ENCODE measurements around the gene LRRC14B. TPM values are rescaled to one million over a fixed set of nuclear protein-coding genes. Genes with fewer than 3 reads are reported as not detected.

Gene LRRC14B
- total RNA-seq, 1 donor from 2014 or later = not detected

DNA sequence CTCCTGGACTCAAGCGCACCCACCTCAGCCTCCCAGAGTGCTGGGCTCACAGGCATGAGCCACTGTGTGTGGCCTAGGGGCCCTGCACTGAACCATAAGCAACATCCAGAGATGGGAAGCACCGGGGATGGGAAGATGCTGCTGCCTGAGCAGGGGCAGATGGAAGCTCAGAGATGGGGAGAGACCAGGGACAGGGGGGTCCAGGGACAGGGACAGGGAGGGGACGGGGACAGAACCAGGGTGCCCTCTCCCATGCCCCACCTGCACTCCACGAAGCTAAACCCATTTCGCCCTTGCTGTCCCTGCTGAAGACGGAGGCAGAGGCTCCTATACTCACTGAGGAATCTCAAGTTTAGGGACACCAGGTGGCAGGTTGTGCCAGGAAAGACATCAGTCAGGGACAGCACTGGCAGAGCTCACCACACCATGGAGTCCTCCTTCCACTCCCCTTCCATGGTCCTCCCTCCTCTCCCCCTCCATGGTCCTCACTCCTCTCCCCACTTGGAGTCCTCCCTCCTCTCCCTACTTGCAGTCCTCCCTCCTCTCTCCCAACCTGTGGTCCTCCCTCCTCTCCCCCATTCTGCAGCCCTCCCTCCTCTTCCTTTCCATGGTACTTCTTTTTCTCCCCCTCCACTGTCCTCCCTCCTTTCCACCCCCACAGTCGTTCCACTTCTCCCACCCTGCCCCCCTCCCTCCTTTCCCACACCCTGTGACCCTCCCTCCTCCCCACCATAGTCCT, 45.5 kb upstream of the LRRC14B start:
- TF ChIP-seq EZH2 (IDR thresholded peaks at IDR 0.05; ENCODE audit: insufficient read depth, low read length) = no peak
- TF ChIP-seq, protein P1, sequence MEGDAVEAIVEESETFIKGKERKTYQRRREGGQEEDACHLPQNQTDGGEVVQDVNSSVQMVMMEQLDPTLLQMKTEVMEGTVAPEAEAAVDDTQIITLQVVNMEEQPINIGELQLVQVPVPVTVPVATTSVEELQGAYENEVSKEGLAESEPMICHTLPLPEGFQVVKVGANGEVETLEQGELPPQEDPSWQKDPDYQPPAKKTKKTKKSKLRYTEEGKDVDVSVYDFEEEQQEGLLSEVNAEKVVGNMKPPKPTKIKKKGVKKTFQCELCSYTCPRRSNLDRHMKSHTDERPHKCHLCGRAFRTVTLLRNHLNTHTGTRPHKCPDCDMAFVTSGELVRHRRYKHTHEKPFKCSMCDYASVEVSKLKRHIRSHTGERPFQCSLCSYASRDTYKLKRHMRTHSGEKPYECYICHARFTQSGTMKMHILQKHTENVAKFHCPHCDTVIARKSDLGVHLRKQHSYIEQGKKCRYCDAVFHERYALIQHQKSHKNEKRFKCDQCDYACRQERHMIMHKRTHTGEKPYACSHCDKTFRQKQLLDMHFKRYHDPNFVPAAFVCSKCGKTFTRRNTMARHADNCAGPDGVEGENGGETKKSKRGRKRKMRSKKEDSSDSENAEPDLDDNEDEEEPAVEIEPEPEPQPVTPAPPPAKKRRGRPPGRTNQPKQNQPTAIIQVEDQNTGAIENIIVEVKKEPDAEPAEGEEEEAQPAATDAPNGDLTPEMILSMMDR (IDR thresholded peaks at IDR 0.05; ENCODE audit: insufficient read depth, low read depth, low read length) = no peak
- peaks cover 11% of the 10 kb centered on the region for H3K9me3 ChIP-seq (ENCODE audit: insufficient read depth, low read depth, low read length)
- H3K27me3 ChIP-seq (ENCODE audit: insufficient read depth, low read length) = no peaks in the 10 kb centered on the region
- H3K36me3 ChIP-seq (ENCODE audit: insufficient read depth, low read length) = peaks cover 6% of the 10 kb centered on the region
- Mint-ChIP-seq H3K4me3 (ENCODE audit: unreplicated experiment) (no peak overlapping the region), H3K27me3 (ENCODE audit: low read depth, unreplicated experiment) (peaks cover 10% of the 10 kb centered on the region), H3K9me3 (ENCODE audit: unreplicated experiment) (peaks cover 22% of the 10 kb centered on the region), H3K4me1 (ENCODE audit: low read depth, unreplicated experiment) (no peaks in the 10 kb centered on the region), H3K36me3 (ENCODE audit: low read depth, unreplicated experiment) (peaks cover 23% of the 10 kb centered on the region), H3K27ac (ENCODE audit: unreplicated experiment) (no peak overlapping the region)
- H3K4me3 ChIP-seq (ENCODE audit: insufficient read depth, low read depth, low read length) = no peak overlapping the region
- H2AFZ ChIP-seq (ENCODE audit: low read depth, low read length) = no peak overlapping the region
- no peaks in the 10 kb centered on the region for H3K4me1 ChIP-seq (ENCODE audit: insufficient read depth, low read length)
- H4K20me1 ChIP-seq (ENCODE audit: insufficient read depth, low read length) = no peaks in the 10 kb centered on the region
- DNase-seq (ENCODE audit: low read depth) = no peak
- H3K27ac ChIP-seq (ENCODE audit: low read depth, low read length) = no peak overlapping the region
- no peak overlapping the region for H3K4me2 ChIP-seq (ENCODE audit: low read length)
- H3K79me2 ChIP-seq (ENCODE audit: insufficient read depth, low read length) = no peaks in the 10 kb centered on the region
- no peak overlapping the region for H3K9ac ChIP-seq (ENCODE audit: low read length)
- FAIRE-seq = no peak

DNA sequence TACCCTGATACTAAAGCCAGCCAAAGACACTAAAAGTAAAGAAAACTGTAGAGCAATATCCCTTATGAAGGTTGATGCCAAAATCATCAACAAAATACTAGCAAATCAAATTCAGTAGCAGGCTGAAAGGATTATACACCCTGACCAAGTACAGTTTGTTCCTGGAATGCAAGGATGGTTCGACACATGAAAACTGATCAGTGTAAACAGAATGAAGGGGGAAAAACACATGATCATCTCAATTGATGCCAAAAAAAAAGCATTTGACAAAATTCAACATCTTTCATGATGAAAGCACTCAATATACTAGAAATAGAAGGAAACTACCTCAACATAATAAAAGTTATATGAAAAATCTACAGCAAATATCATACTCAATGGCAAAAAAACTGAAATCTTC, 43.5 kb upstream of the LRRC14B start:
- peaks cover 10% of the 10 kb centered on the region for H3K27me3 Mint-ChIP-seq (ENCODE audit: low read depth, unreplicated experiment)
- no peak overlapping the region for H3K27ac Mint-ChIP-seq (ENCODE audit: unreplicated experiment)
- H3K9me3 ChIP-seq (ENCODE audit: insufficient read depth, low read depth, low read length) = peaks cover 11% of the 10 kb centered on the region
- H3K36me3 ChIP-seq (ENCODE audit: insufficient read depth, low read length) = no peaks in the 10 kb centered on the region
- H3K79me2 ChIP-seq (ENCODE audit: insufficient read depth, low read length) = no peaks in the 10 kb centered on the region
- H3K4me3 Mint-ChIP-seq (ENCODE audit: unreplicated experiment) = no peak overlapping the region
- no peak overlapping the region for H3K27ac ChIP-seq (ENCODE audit: low read depth, low read length)
- DNase-seq (ENCODE audit: low read depth) (no peak), FAIRE-seq (no peak)
- TF ChIP-seq, protein P1 (IDR thresholded peaks at IDR 0.05; ENCODE audit: insufficient read depth, low read depth, low read length) = no peak
- no peak for TF ChIP-seq EZH2 (IDR thresholded peaks at IDR 0.05; ENCODE audit: insufficient read depth, low read length)
- H4K20me1 ChIP-seq (ENCODE audit: insufficient read depth, low read length) = no peaks in the 10 kb centered on the region
- H3K4me2 ChIP-seq (ENCODE audit: low read length) = no peak overlapping the region
- H3K4me1 ChIP-seq (ENCODE audit: insufficient read depth, low read length) = peaks cover 2% of the 10 kb centered on the region
- H3K4me1 Mint-ChIP-seq (ENCODE audit: low read depth, unreplicated experiment) = peaks cover under 1% of the 10 kb centered on the region
- peaks cover 23% of the 10 kb centered on the region for H3K36me3 Mint-ChIP-seq (ENCODE audit: low read depth, unreplicated experiment)
- peaks cover 22% of the 10 kb centered on the region for H3K9me3 Mint-ChIP-seq (ENCODE audit: unreplicated experiment)
- no peak overlapping the region for H2AFZ ChIP-seq (ENCODE audit: low read depth, low read length)
- H3K27me3 ChIP-seq (ENCODE audit: insufficient read depth, low read length) = no peaks in the 10 kb centered on the region
- H3K9ac ChIP-seq (ENCODE audit: low read length) = no peak overlapping the region
- no peak overlapping the region for H3K4me3 ChIP-seq (ENCODE audit: insufficient read depth, low read depth, low read length)
